Keratinocyte (primary cell): ENCODE results near the gene CELF2. TPM values are rescaled to one million over a fixed set of nuclear protein-coding genes. Genes with fewer than 3 reads are reported as not detected.

Experiments used
- DNase-seq: peaks from one replicate; pipeline ENCODE4 v3.0.0-alpha.2; 2011; ENCODE audit warnings: low read depth, missing footprints, low spot score
- FAIRE-seq: peaks from 2 replicates; lab custom pipeline; 2011; peaks lifted over from hg19 to GRCh38; lab: Jason Lieb, UNC
- H2AFZ ChIP-seq: 2 replicates; pipeline ENCODE4 v1.6.0; 2012; ENCODE audit warnings: low read length, control low read depth, inconsistent platforms; ENCODE audit not compliant: control insufficient read depth
- H3K27ac ChIP-seq: 2 replicates; pipeline ENCODE4 v1.5.1; 2011; ENCODE audit warnings: low read length; ENCODE audit not compliant: control insufficient read depth, insufficient read depth
- H3K27me3 ChIP-seq: 3 replicates; pipeline ENCODE4 v1.6.0; 2011; ENCODE audit warnings: low read length; ENCODE audit not compliant: control insufficient read depth, insufficient read depth; ENCODE audit errors: extremely low read depth
- H3K36me3 ChIP-seq, 2 experiments: 2 replicates in 1 of 2; 3 replicates in 1 of 2; pipeline ENCODE4 v1.5.1; 2011; ENCODE audit warnings: low read length in 2 of 2, mild to moderate bottlenecking in 1 of 2; ENCODE audit not compliant: control insufficient read depth in 2 of 2, insufficient read depth in 2 of 2; ENCODE audit errors: extremely low read depth in 1 of 2
- H3K4me1 ChIP-seq: 3 replicates; pipeline ENCODE4 v1.5.1; 2011; ENCODE audit warnings: low read length; ENCODE audit not compliant: control insufficient read depth, insufficient read depth; ENCODE audit errors: extremely low read depth
- H3K4me2 ChIP-seq: 3 replicates; pipeline ENCODE4 v1.6.0; 2011; ENCODE audit warnings: low read depth, low read length; ENCODE audit not compliant: control insufficient read depth, insufficient read depth; ENCODE audit errors: extremely low read depth
- H3K4me3 ChIP-seq, 3 experiments: fragments of 200-600 bp in 1 of 3; sonication (generic) in 1 of 3; 2 replicates in 2 of 3; 3 replicates in 1 of 3; pipeline ENCODE4 v1.5.1; 2011 to 2016; ENCODE audit warnings: low read length in 3 of 3, mild to moderate bottlenecking in 3 of 3, control low read depth in 2 of 3, inconsistent platforms in 1 of 3, low read depth in 1 of 3, mixed read lengths in 1 of 3, mixed run types in 1 of 3, moderate library complexity in 1 of 3; ENCODE audit not compliant: control insufficient read depth in 2 of 3, insufficient read depth in 2 of 3; ENCODE audit errors: extremely low read depth in 1 of 3
- H3K79me2 ChIP-seq: 2 replicates; pipeline ENCODE4 v1.6.0; 2012; ENCODE audit warnings: low read length; ENCODE audit not compliant: control insufficient read depth, insufficient read depth
- H3K9ac ChIP-seq: 3 replicates; pipeline ENCODE4 v1.6.0; 2011; ENCODE audit warnings: low read length; ENCODE audit not compliant: control insufficient read depth, insufficient read depth; ENCODE audit errors: extremely low read depth
- H3K9me1 ChIP-seq: 3 replicates; pipeline ENCODE4 v1.6.0; 2011; ENCODE audit warnings: low read length; ENCODE audit not compliant: control insufficient read depth, insufficient read depth; ENCODE audit errors: extremely low read depth
- H3K9me3 ChIP-seq: 2 replicates; pipeline ENCODE4 v1.5.1; 2012; ENCODE audit warnings: low read depth, low read length; ENCODE audit not compliant: control insufficient read depth
- H4K20me1 ChIP-seq: 3 replicates; pipeline ENCODE4 v1.6.0; 2011; ENCODE audit warnings: low read length; ENCODE audit not compliant: control insufficient read depth, insufficient read depth; ENCODE audit errors: extremely low read depth
- CTCF ChIP-seq, 3 experiments: IDR thresholded peaks in 1 of 3; conservative IDR thresholded peaks in 1 of 3; optimal IDR thresholded peaks in 1 of 3; 2 replicates in 2 of 3; 3 replicates in 1 of 3; pipeline versions ENCODE3 to v1.5.1; 2011; ENCODE audit warnings: low read length in 3 of 3, mild to moderate bottlenecking in 3 of 3, moderate library complexity in 2 of 3, control low read depth in 1 of 3, inconsistent platforms in 1 of 3; ENCODE audit not compliant: insufficient read depth in 2 of 3; ENCODE audit errors: extremely low read depth in 1 of 3
- EZH2 ChIP-seq: IDR thresholded peaks from one replicate; pipeline ENCODE4 v1.6.1; 2012; ENCODE audit warnings: inconsistent platforms, mild to moderate bottlenecking, low read length, moderate library complexity
- dilution Hi-C: fragments of 300-500 bp; cut with MboI; formaldehyde crosslinking; loops from one replicate; pipeline ENCODE4 v1.7.0; 2020; ENCODE audit warnings: low sequenced_read_pairs; ENCODE audit not compliant: extremely low pct_ligation_motif_present
- polyA plus RNA-seq, 5 experiments: library from polyadenylated mRNA; depleted of rRNA in 3 of 5; stranded (reverse) in 3 of 5; stranded (forward) in 1 of 5; unstranded in 1 of 5; fragments of >200 nt; gene quantifications; 1 replicate in 1 of 5; 2 replicates in 3 of 5; 3 replicates in 1 of 5; pipeline versions ENCODE4 v1.2.1 to v1.2.3, GENCODE V29; 2011 to 2012; ENCODE audit warnings: missing spikeins in 2 of 5, low read depth in 1 of 5, low replicate concordance in 1 of 5

The CELF2 gene
- polyA plus RNA-seq, 1 donor (not counting 4 experiments of a cell fraction or from before 2014, with no cell fraction given) = 9.8 TPM

- H3K9ac ChIP-seq = no peak overlapping the region
- dilution Hi-C loops = no loop called here
- DNase-seq (no peak), FAIRE-seq (no peak)
- no peak overlapping the region for H3K27ac ChIP-seq
- no peaks in the 10 kb centered on the region for H3K9me1 ChIP-seq
- no peaks in the 10 kb centered on the region for H3K4me1 ChIP-seq
- no peak overlapping the region for H3K4me3 ChIP-seq
- no peaks in the 10 kb centered on the region for H3K9me3 ChIP-seq
- H3K36me3 ChIP-seq = no peaks in the 10 kb centered on the region
- no peak overlapping the region for H3K4me2 ChIP-seq
- no peaks in the 10 kb centered on the region for H4K20me1 ChIP-seq
- no peak overlapping the region for H2AFZ ChIP-seq
- TF ChIP-seq CTCF (optimal IDR thresholded peaks at IDR 0.05 in 1 of 3, IDR thresholded peaks at IDR 0.05 in 1 of 3, conservative IDR thresholded peaks at IDR 0.05 in 1 of 3; ENCODE audit: extremely low read depth in 1 of 3, insufficient read depth in 2 of 3, low read length in 3 of 3) (no peak), EZH2 (no peak)
- H3K27me3 ChIP-seq = no peaks in the 10 kb centered on the region
- peaks cover 8% of the 10 kb centered on the region for H3K79me2 ChIP-seq
Measured at GRCh38 chr10:11024596-11024995, 6.9 kb downstream of the CELF2 start.

- TF ChIP-seq EZH2 (no peak), CTCF (optimal IDR thresholded peaks at IDR 0.05 in 1 of 3, IDR thresholded peaks at IDR 0.05 in 1 of 3, conservative IDR thresholded peaks at IDR 0.05 in 1 of 3; ENCODE audit: extremely low read depth in 1 of 3, insufficient read depth in 2 of 3, low read length in 3 of 3) (no peak)
Measured at GRCh38 chr10:11025978-11026377, 8.3 kb downstream of the CELF2 start.

More at GRCh38 chr10:11025978-11026377, 8.3 kb downstream of the CELF2 start:
- no peaks in the 10 kb centered on the region for H3K36me3 ChIP-seq
- no peak overlapping the region for H3K9ac ChIP-seq
- H2AFZ ChIP-seq = no peak overlapping the region
- H3K4me3 ChIP-seq = no peak overlapping the region
- no peaks in the 10 kb centered on the region for H3K27me3 ChIP-seq
- peaks cover 6% of the 10 kb centered on the region for H3K79me2 ChIP-seq
- no peaks in the 10 kb centered on the region for H3K9me3 ChIP-seq
- H3K27ac ChIP-seq = no peak overlapping the region
- DNase-seq (no peak), FAIRE-seq (no peak)
- H3K9me1 ChIP-seq = no peaks in the 10 kb centered on the region
- no peaks in the 10 kb centered on the region for H4K20me1 ChIP-seq
- dilution Hi-C loops = no loop called here
- no peaks in the 10 kb centered on the region for H3K4me1 ChIP-seq
- H3K4me2 ChIP-seq = no peak overlapping the region
